ENCODE data around the gene EPHA8. TPM values are rescaled to one million over a fixed set of nuclear protein-coding genes. Genes with fewer than 3 reads are reported as not detected.

Gene EPHA8
- total RNA-seq, 2 experiments from 2014 or later = not detected

GRCh38 chr1:22563671-22564602 lies 648 bp downstream of the EPHA8 start:
- Mint-ChIP-seq H3K27me3 (peaks cover 38% of the 10 kb centered on the region), H3K36me3 (no peaks in the 10 kb centered on the region), H3K9me3 (ENCODE audit: low read depth) (no peaks in the 10 kb centered on the region), H3K4me1 (no peaks in the 10 kb centered on the region), H3K4me3 (no peak overlapping the region), H3K27ac (no peak overlapping the region)
- CTCF ChIA-PET = no interaction called here
- ATAC-seq (no peak), DNase-seq (no peak)

- Mint-ChIP-seq H3K27ac (no peak overlapping the region), H3K27me3 (peaks cover 33% of the 10 kb centered on the region), H3K9me3 (ENCODE audit: low read depth) (no peaks in the 10 kb centered on the region), H3K4me3 (no peak overlapping the region), H3K36me3 (no peaks in the 10 kb centered on the region), H3K4me1 (no peaks in the 10 kb centered on the region)
- DNase-seq = no peak
- no peak for ATAC-seq
- CTCF ChIA-PET = no interaction called here
These were observed 2.9 kb downstream of the EPHA8 start for GRCh38 chr1:22566161-22566560.

GRCh38 chr1:22567197-22567596 lies 3.9 kb downstream of the EPHA8 start:
- ATAC-seq (no peak), DNase-seq (no peak)
- Mint-ChIP-seq H3K9me3 (ENCODE audit: low read depth) (no peaks in the 10 kb centered on the region), H3K4me3 (no peak overlapping the region), H3K27me3 (peaks cover 22% of the 10 kb centered on the region), H3K4me1 (no peaks in the 10 kb centered on the region), H3K27ac (no peak overlapping the region), H3K36me3 (no peaks in the 10 kb centered on the region)
- CTCF ChIA-PET = no interaction called here

- DNase-seq (no peak), ATAC-seq (no peak)
- Mint-ChIP-seq H3K36me3 (no peaks in the 10 kb centered on the region), H3K27me3 (peaks cover 14% of the 10 kb centered on the region), H3K9me3 (ENCODE audit: low read depth) (no peaks in the 10 kb centered on the region), H3K27ac (no peak overlapping the region), H3K4me1 (no peaks in the 10 kb centered on the region), H3K4me3 (no peak overlapping the region)
- CTCF ChIA-PET = no interaction called here
These were observed 4.7 kb downstream of the EPHA8 start for GRCh38 chr1:22567994-22568393.

GRCh38 chr1:22569269-22569668 lies 6.0 kb downstream of the EPHA8 start:
- no peak overlapping the region for H3K4me3 Mint-ChIP-seq
- no peaks in the 10 kb centered on the region for H3K36me3 Mint-ChIP-seq
- no peaks in the 10 kb centered on the region for H3K9me3 Mint-ChIP-seq (ENCODE audit: low read depth)
- CTCF ChIA-PET = no interaction called here
- H3K27me3 Mint-ChIP-seq = peaks cover 8% of the 10 kb centered on the region
- H3K4me1 Mint-ChIP-seq = no peaks in the 10 kb centered on the region
- no peak overlapping the region for H3K27ac Mint-ChIP-seq
- ATAC-seq = no peak
- DNase-seq = no peak

GRCh38 chr1:22570140-22570909 lies 7.0 kb downstream of the EPHA8 start:
- DNase-seq (no peak), ATAC-seq (no peak)
- Mint-ChIP-seq H3K36me3 (no peaks in the 10 kb centered on the region), H3K27ac (no peak overlapping the region), H3K9me3 (ENCODE audit: low read depth) (no peaks in the 10 kb centered on the region), H3K4me1 (no peaks in the 10 kb centered on the region), H3K27me3 (no peaks in the 10 kb centered on the region), H3K4me3 (no peak overlapping the region)
- CTCF ChIA-PET = no interaction called here

GRCh38 chr1:22572818-22573217 lies 9.5 kb downstream of the EPHA8 start:
- CTCF ChIA-PET = no interaction called here
- no peak for ATAC-seq
- H3K36me3 Mint-ChIP-seq = no peaks in the 10 kb centered on the region

GRCh38 chr1:22573237-22573636 lies 9.9 kb downstream of the EPHA8 start:
- no peak overlapping the region for H3K4me3 Mint-ChIP-seq
- no peaks in the 10 kb centered on the region for H3K36me3 Mint-ChIP-seq
- ATAC-seq (no peak), DNase-seq (no peak)
- peaks cover 11% of the 10 kb centered on the region for H3K9me3 Mint-ChIP-seq (ENCODE audit: low read depth)
- H3K27me3 Mint-ChIP-seq = no peaks in the 10 kb centered on the region
- no peak overlapping the region for H3K27ac Mint-ChIP-seq
- no peaks in the 10 kb centered on the region for H3K4me1 Mint-ChIP-seq
- CTCF ChIA-PET = no interaction called here

More at GRCh38 chr1:22572818-22573217, 9.5 kb downstream of the EPHA8 start:
- no peak overlapping the region for H3K27ac Mint-ChIP-seq
- DNase-seq = no peak
- H3K4me3 Mint-ChIP-seq = no peak overlapping the region
- no peaks in the 10 kb centered on the region for H3K4me1 Mint-ChIP-seq
- peaks cover 6% of the 10 kb centered on the region for H3K9me3 Mint-ChIP-seq (ENCODE audit: low read depth)
- no peaks in the 10 kb centered on the region for H3K27me3 Mint-ChIP-seq

- no peaks in the 10 kb centered on the region for H3K4me1 Mint-ChIP-seq
- H3K36me3 Mint-ChIP-seq = peaks cover 3% of the 10 kb centered on the region
- ATAC-seq = no peak
- CTCF ChIA-PET = no interaction called here
- no peak overlapping the region for H3K27ac Mint-ChIP-seq
- H3K9me3 Mint-ChIP-seq (ENCODE audit: low read depth) = peaks cover 21% of the 10 kb centered on the region
- no peak overlapping the region for H3K4me3 Mint-ChIP-seq
- DNase-seq = no peak
- H3K27me3 Mint-ChIP-seq = no peaks in the 10 kb centered on the region
These were observed 12.4 kb downstream of the EPHA8 start for GRCh38 chr1:22575532-22576149.

- ATAC-seq (no peak), DNase-seq (no peak)
- H3K4me1 Mint-ChIP-seq = no peaks in the 10 kb centered on the region
- no peaks in the 10 kb centered on the region for H3K27me3 Mint-ChIP-seq
- CTCF ChIA-PET = no interaction called here
- no peak overlapping the region for H3K4me3 Mint-ChIP-seq
- peaks cover 3% of the 10 kb centered on the region for H3K36me3 Mint-ChIP-seq
- no peak overlapping the region for H3K27ac Mint-ChIP-seq
- H3K9me3 Mint-ChIP-seq (ENCODE audit: low read depth) = peaks cover 21% of the 10 kb centered on the region
These were observed 12.9 kb downstream of the EPHA8 start for GRCh38 chr1:22576150-22576544.

- Mint-ChIP-seq H3K27me3 (no peaks in the 10 kb centered on the region), H3K27ac (no peak overlapping the region), H3K4me3 (no peak overlapping the region), H3K36me3 (peaks cover 3% of the 10 kb centered on the region), H3K9me3 (ENCODE audit: low read depth) (peaks cover 21% of the 10 kb centered on the region), H3K4me1 (no peaks in the 10 kb centered on the region)
- no peak for DNase-seq
- ATAC-seq = no peak
- CTCF ChIA-PET = no interaction called here
These were observed 13.3 kb downstream of the EPHA8 start for GRCh38 chr1:22576617-22577016.

GRCh38 chr1:22578732-22579361 lies 15.6 kb downstream of the EPHA8 start:
- DNase-seq (no peak), ATAC-seq (no peak)
- H3K27ac Mint-ChIP-seq = no peak overlapping the region
- peaks cover 21% of the 10 kb centered on the region for H3K9me3 Mint-ChIP-seq (ENCODE audit: low read depth)
- H3K36me3 Mint-ChIP-seq = peaks cover 3% of the 10 kb centered on the region
- no peaks in the 10 kb centered on the region for H3K27me3 Mint-ChIP-seq
- CTCF ChIA-PET = no interaction called here
- H3K4me3 Mint-ChIP-seq = no peak overlapping the region
- no peaks in the 10 kb centered on the region for H3K4me1 Mint-ChIP-seq

GRCh38 chr1:22579541-22580155 lies 16.4 kb downstream of the EPHA8 start:
- no peaks in the 10 kb centered on the region for H3K27me3 Mint-ChIP-seq
- DNase-seq = no peak
- peaks cover 21% of the 10 kb centered on the region for H3K9me3 Mint-ChIP-seq (ENCODE audit: low read depth)
- CTCF ChIA-PET = interaction anchor here (0.9 kb wide), 1 partner anchor 62 kb away, joined by 3 read pairs; no protein-coding TSS in a partner anchor
- H3K36me3 Mint-ChIP-seq = peaks cover 3% of the 10 kb centered on the region
- H3K27ac Mint-ChIP-seq = no peak overlapping the region
- H3K4me3 Mint-ChIP-seq = no peak overlapping the region
- H3K4me1 Mint-ChIP-seq = no peaks in the 10 kb centered on the region
- no peak for ATAC-seq
